Measurements from ENCODE around the gene SH3BGRL2. TPM values are rescaled to one million over a fixed set of nuclear protein-coding genes. Genes with fewer than 3 reads are reported as not detected.
"Not testable (repeated sequence)": the region's sequence is repeated elsewhere in the genome, so short reads cannot be mapped to it uniquely, and the experiment has no call there.

The SH3BGRL2 gene
- total RNA-seq, 1 donor from 2014 or later = 0.32 TPM

- intact Hi-C loops (cut with micrococcal nuclease) = no loop called here
These were observed 17.2 kb downstream of the SH3BGRL2 start for GRCh38 chr6:79648328-79648727.

- intact Hi-C loops (cut with micrococcal nuclease) = no loop called here
These were observed 17.9 kb downstream of the SH3BGRL2 start for GRCh38 chr6:79649016-79649415.

GRCh38 chr6:79650950-79651349, 19.8 kb downstream of the SH3BGRL2 start:
- intact Hi-C loops (cut with micrococcal nuclease) = no loop called here

GRCh38 chr6:79656134-79656533, 25.0 kb downstream of the SH3BGRL2 start:
- intact Hi-C loops (cut with micrococcal nuclease) = no loop called here

- intact Hi-C loops (cut with micrococcal nuclease) = no loop called here
These were observed 26.1 kb downstream of the SH3BGRL2 start for GRCh38 chr6:79657238-79657637.

GRCh38 chr6:79663655-79664054, 32.5 kb downstream of the SH3BGRL2 start:
- intact Hi-C loops (cut with micrococcal nuclease) = not testable (repeated sequence)

GRCh38 chr6:79665725-79666551, 34.8 kb downstream of the SH3BGRL2 start:
- intact Hi-C loops (cut with micrococcal nuclease) = no loop called here

- intact Hi-C loops (cut with micrococcal nuclease) = no loop called here
These were observed 35.5 kb downstream of the SH3BGRL2 start for GRCh38 chr6:79666634-79667033.

GRCh38 chr6:79668381-79668780, 37.3 kb downstream of the SH3BGRL2 start:
- intact Hi-C loops (cut with micrococcal nuclease) = no loop called here

GRCh38 chr6:79669766-79670165, 38.6 kb downstream of the SH3BGRL2 start:
- intact Hi-C loops (cut with micrococcal nuclease) = loop anchor here (5.0 kb wide), 2 partner anchors 437 to 592 kb away; partner anchors contain the start of genes HMGN3 and PHIP

- intact Hi-C loops (cut with micrococcal nuclease) = loop anchor here (5.0 kb wide), 2 partner anchors 438 to 593 kb away; partner anchors contain the start of genes HMGN3 and PHIP
These were observed 39.7 kb downstream of the SH3BGRL2 start for GRCh38 chr6:79670789-79671188.

GRCh38 chr6:79671600-79672266, 40.6 kb downstream of the SH3BGRL2 start:
- intact Hi-C loops (cut with micrococcal nuclease) = loop anchor here (1.0 to 5.0 kb wide), 5 partner anchors 25 to 594 kb away; partner anchors contain the start of genes HMGN3 and PHIP

GRCh38 chr6:79672631-79673111, 41.5 kb downstream of the SH3BGRL2 start:
- intact Hi-C loops (cut with micrococcal nuclease) = loop anchor here (1.0 to 5.0 kb wide), 5 partner anchors 26 to 595 kb away; partner anchors contain the start of genes HMGN3 and PHIP

- intact Hi-C loops (cut with micrococcal nuclease) = loop anchor here (2.0 to 5.0 kb wide), 3 partner anchors 195 to 597 kb away; partner anchors contain the start of genes HMGN3 and PHIP
These were observed 42.8 kb downstream of the SH3BGRL2 start for GRCh38 chr6:79673947-79674346.

GRCh38 chr6:79676785-79677736, 45.9 kb downstream of the SH3BGRL2 start:
- intact Hi-C loops (cut with micrococcal nuclease) = no loop called here

- intact Hi-C loops (cut with micrococcal nuclease) = not testable (repeated sequence)
These were observed 51.6 kb downstream of the SH3BGRL2 start for GRCh38 chr6:79682682-79683081.

GRCh38 chr6:79684876-79685275, 53.7 kb downstream of the SH3BGRL2 start:
- intact Hi-C loops (cut with micrococcal nuclease) = no loop called here

GRCh38 chr6:79686707-79687309, 55.7 kb downstream of the SH3BGRL2 start:
- intact Hi-C loops (cut with micrococcal nuclease) = no loop called here

GRCh38 chr6:79687759-79688158, 56.6 kb downstream of the SH3BGRL2 start:
- intact Hi-C loops (cut with micrococcal nuclease) = no loop called here

- intact Hi-C loops (cut with micrococcal nuclease) = no loop called here
These were observed 63.0 kb downstream of the SH3BGRL2 start for GRCh38 chr6:79694156-79694555.
